GM04503 (cell line): ENCODE results near the gene TBL1X.
"Not testable (repeated sequence)": the region's sequence is repeated elsewhere in the genome, so short reads cannot be mapped to it uniquely, and the experiment has no call there.

Source experiments
- DNase-seq: peaks from one replicate; pipeline ENCODE4 v3.0.0-alpha.2; 2012; ENCODE audit warnings: low read depth

The TBL1X gene

DNA sequence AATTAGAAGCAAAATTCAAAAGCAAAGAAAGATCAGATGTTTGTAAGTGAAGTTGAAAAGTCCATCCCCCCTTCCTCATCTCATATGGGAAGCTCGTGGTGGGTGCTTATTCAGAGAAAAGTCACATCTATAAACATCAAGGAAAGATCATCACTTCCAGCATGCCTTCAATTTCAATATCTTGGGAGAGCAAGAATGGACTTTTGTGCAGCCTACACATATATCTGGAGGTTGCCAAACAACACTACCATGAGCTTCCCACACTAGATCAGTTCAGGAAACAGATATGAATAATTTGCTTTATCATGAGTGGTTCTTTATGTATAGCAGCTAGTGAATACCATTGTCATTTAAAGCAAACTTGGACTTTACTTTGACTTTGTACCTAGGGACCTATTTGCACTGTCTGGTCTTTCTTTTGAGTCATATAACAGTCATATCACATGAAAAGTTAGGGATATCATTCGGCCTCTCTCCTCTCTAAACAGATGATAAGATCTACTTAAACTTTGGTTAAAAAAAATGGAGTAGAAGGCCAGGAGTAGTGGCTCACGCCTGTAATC is 5.6 kb upstream of the TBL1X start:
- no peak for DNase-seq

DNA sequence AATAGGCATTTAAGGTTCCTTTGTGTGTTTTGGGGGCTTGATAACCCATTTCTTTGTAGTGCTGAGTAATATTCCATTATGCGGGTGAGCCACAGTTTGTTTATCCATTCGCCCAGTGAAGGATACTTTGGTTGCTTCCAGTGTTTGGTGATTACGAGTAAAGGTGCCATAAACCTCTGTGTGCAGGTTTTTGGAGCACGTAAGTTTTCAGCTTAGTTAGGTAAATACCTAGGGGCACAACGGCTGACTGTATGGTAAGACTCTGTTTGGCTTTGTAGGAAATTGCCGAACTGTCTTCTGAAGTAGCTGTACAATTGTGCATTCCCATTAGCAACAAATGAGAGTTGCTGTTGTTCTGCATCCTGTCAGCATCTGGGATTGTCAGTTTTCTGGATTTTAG is 3.8 kb upstream of the TBL1X start:
- no peak for DNase-seq

DNA sequence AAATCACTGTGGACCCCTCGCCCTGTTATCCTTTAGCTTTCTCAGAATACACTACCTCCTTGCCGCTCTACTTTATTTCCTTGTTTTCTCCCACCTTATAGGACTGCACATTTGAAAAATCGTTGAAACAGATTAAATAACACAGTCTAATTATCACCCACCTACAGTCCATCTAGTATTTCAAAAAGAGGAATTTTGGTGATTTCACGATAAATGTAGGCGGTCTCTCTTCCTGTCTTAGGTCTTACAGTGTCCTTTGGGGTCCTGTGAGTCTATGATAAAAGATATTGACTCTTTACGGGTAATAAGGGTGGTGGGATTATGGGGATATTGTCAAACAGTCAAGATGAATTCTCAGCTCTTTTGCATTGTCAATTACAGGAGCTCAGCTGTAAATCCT is 2.4 kb upstream of the TBL1X start:
- no peak for DNase-seq

DNA sequence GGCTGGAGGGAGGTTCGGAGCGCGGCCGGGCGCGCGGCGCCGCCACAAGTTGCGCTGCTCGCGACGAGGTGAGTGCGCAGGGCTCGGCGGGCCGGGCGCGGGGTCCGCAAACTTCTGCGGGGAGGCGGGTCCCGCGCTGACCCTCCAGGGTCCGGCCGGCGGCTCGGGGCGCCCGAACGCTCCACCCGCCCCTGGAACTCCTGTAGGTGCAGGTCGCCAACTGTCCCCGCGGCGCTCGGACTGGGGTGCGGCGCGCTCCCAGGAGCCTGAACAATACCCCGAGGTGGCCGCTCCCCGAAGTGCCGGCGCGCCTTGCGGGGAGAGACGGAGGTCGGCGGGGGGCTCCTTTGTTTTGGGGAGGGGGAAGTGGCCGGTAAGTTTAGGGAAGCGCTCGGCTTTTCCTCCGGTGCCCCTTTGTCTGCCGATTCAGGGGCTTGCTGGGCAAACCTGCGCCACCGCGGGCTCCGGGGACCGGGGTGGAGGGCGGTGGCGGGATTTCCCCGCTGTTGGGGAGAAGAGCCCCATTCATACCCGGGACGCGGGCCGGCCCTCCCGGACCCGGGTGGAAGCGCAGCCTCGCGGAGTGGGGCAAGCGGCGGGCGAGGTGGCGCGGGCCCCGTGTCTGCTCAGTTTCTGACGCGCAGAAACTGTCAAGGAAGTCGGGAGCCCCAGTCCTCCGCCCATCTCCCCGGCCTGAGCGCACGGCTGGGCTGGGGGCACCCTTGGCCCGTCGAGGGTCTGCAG is 694 bp downstream of the TBL1X start:
- no peak for DNase-seq

DNA sequence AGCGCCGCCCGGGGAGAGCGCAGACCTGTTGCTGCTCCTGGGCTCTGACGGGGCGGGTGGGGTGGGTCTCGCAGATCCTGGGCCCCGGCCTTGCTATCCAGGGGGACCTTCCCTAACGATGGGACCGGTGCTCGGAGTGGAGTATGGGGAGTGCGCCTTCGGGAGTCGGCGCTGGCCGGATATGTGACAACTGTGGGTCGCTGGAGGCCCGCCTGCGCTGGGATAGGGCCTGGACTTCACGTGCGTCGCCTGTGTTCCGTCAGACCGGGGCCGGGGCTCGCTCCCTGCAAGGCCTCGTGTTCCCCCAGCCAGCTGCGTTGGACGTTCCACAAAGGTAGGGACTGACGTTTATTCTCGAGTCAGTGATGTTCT is 1.3 kb downstream of the TBL1X start:
- no peak for DNase-seq

DNA sequence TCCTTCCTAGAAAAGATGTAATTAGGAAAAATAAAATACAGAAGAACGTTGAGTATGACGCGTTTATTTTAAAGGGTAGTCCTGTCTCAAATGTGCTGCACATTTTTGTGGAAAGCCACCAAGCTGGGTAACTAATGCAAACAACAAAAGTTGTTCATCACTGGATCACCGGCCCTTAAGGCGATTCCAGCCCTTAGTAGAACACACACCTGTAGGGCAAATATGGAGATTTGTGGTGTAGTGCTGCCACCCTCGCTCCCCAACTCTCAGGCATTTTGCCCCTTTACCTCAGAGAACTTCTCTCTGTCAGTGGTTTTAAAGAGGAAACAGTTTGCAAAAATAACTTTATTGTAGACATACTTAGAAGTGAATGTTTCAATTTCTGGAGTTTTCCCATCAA is 1.9 kb downstream of the TBL1X start:
- no peak for DNase-seq

DNA sequence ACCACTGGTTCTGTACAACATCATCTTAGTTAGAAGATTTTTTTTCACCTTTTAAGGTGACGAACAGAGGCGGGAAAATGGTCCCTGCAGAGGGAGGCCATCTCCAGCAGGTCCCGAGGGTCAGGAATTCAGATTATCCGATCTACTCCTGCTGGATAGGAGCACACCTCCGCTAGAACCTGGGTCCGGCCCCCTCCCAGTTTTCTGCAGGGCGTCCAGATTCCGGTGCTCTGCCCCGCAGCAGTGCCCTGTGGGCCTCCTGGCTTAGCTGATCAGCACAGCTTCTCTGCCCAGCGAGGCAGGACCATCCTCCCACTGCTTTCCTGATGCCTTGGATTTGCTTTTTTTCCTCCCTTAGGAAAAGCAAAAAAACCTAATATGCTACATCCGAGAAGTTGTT is 2.3 kb downstream of the TBL1X start:
- DNase-seq, result no peak

DNA sequence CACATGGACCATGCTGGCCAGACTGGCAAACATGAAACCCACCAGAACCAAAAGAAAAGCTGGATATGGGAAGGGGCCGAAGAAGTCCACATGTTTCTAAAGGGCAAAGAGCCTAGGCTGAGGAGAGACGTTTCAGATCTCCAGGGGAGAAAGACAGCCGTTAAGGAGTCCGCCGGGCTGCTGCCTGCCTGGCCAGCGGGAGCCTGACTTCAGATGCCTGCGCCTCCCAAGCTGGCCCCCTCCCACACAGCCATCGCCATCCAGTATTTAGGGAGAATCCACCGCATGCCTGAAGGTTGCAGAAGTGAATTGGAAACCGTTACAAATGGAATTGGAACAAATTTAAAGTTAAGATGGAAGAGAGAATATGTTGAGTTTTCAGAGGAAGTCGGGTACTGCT is 2.9 kb downstream of the TBL1X start:
- DNase-seq, result no peak

DNA sequence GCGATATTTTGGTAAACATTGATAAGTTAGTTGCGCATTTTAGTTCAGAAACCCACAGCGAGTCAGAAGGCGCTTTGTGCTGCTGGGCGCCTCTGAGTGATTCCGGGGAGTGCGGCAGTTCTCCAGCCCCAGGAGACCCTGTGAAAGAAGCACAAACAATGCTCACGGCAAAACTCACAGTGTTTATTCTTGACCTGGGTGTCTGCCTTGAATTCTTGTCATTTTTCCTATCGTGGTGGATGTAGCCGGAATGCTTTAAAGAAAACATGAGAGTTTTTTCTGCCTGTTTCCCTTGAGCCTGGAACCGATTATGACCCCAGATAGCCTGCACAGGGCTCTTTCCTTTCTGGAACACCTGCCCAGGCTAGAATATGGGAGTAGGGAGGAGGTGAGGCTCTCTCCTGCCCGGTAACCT is 6.7 kb downstream of the TBL1X start:
- DNase-seq, result no peak

DNA sequence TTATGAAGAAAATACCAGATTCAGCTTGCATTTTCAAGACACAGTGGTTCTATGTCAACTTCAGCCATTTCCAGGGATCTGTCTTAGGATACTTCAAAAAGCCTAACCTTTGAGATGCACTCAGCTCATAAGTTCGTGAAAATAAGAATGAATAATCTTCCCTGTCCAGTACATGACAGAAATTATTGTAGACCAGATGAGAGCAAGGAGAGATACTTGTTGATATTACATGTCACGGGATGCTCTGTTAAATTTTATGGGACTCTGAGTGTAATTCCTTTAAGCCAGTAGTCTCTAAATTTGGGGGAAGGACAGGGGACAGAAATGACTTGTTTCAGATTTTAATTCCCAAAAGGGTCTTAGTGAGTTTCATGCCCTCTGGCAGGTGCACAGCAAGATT is 8.8 kb downstream of the TBL1X start:
- DNase-seq, result no peak

DNA sequence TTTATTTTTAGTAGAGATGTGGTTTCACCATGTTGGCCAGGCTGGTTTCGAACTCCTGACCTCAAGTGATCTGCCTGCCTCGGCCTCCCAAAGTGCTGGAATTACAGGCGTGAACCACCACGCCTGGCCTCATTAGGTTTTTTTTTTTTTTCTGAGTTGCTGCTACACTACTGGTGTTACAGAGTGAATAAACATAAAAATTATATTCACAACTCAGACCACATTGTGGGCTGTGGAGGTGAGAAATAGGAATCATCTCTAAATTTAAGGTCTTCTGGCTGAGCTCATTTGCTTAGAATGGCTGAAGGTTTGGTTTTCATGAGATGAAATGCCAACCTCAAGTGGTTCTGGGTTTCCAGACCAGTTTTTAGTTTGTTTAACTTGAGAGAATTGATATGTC is 10.6 kb downstream of the TBL1X start:
- DNase-seq, result not testable (repeated sequence)

DNA sequence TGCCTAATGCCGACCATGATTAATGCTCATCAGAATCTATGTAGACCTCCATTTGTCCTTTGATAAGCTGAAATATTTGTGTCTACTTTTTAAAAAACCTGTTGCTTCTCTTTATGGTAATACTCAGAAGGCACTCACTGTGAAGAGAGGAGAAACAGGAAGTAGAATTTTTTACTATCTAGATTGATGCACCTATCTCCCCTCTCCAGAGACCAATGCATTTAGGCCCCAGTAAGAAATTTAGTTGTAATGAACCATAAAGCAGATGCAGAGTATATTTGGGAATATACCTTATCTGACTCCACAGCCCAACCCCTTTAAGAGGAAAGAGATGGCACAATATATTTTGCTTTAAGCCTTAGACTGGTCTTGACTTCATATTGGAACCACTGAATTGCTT is 11.1 kb downstream of the TBL1X start:
- no peak for DNase-seq

DNA sequence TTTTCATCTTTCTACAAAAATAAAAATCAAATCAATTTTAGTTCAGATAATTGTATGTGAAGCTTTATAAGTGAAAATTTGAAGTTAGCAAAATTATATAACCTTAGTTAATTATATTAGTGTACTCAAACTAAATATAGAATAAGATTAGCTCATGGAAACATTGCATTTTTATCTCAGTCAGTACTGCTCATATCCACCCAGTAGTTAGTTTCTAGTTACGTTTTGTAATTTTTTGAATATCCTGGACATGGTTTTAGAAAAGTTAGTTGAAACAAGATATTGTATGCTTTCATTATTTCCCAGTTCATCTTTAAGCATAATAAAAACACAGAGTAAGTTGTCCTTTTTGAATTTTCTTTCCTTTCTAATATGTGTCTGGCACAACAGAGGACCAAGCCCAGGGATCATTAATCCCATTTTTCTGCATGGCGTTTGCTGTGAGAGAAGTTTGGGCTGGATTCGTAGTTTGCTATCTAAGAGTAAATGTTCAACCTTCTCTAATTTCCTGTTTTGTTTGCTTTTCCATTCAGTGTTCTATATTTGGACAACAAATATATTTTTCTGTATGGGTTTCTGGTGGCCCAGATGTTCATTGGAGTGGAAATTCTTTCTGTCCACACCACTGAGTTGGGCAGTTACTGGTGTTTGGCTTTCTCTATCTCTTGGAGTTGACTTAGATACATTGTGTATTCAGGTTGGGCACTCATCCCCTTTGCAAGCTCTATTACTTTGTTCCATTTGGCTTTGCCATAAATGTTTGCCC is 12.1 kb downstream of the TBL1X start:
- no peak for DNase-seq

DNA sequence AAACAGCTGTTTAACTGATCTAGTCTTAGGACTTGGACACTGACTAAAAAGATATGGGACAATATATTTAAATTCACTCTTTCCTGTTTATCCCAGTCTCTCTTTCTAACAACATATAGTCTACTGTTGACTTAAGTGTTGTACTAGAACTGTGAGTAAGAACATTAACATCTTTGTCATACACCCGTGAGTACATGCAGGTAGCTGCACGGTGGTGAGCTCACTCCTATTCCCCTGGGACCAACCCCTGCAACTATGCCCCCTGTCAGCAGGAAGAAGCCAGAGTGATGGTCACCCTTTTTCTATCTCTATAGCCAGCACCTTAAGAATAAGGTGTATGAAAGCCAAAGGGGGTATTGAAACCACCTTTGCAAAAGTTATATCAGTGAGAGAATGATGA is 17.6 kb downstream of the TBL1X start:
- no peak for DNase-seq

DNA sequence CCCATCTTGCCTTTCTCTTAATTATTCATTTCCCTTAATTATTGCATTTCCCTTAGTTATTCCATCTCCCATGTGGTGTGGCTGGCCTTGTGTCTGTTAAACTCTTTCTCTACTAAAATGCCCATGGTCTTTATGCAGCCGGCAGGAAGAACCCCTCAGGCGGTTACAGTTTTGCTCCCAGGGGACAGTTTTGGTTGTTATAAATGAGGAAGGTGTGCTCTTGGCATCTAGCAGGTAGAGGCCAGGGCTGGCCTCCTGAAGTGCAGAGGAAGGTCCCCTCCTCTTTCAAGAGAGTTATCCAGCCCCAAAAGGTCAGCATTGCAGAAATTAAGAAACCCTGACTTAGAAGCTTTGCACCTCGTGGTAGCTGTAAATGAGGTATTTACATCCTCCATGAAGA is 18.0 kb downstream of the TBL1X start:
- DNase-seq, result no peak

DNA sequence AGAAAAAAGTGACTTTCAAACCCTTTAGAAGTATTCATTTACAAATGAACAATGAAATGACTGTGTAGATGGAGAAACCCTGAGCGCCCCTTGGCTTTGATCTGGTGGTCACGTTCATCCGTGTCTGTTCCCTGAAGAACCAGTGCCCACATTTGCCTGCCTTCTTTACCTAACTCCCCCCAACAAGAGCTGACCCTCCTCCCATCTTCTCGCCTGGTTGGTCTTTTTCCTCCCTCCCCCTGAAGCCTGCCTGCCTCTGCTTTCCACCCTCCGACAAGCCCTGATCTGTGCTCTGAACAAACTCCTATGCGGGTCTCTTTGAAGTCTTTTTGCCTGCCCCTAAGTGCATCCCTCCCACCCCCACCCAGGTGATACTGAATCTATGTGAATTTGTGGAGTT is 18.5 kb downstream of the TBL1X start:
- no peak for DNase-seq

DNA sequence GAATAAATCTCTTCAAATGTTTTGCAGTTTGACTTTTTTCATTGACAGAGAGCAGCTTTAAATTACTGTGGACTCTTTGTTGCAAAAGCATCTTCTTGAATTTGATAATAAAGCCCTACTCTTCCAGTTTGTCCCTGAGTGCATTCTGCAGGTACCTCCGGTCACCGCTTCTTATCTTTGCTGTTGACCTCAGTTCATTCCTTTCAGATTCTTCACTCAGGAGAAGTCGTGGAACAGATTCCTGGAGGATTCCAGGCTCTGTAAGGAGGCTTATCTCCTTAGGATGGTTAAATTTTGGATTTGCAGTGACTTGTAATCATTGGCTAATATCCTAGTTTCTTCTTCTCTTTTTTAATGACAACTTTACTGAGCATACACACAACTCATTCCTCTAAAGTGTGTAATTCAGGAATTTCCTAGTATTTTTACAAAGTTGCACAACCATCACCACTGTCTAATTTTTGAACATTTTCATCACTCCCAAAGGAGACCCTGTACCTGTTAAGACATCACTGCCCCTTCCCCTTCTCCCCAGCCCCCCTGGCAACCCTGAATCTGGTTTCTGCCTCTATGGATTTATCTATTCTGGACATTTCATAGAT is 22.0 kb downstream of the TBL1X start:
- DNase-seq, result no peak

DNA sequence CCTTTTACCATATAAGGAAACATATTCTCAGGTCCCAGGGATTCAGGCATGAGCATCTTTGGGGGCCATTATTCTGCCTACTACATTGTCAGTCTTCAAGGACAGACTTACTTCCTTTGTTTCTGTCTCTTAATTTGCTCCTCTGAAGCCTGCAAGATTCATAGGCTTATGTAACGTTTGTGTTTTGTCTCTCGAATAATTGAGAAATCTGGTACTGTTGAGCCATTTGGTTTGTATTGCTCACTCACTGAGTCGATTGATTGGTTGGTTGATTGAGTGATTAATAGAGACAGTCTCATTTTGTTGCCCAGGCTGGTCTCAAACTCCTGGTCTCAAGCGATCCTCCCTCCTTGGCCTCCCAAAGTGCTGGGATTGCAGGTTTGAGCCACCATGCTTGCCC is 23.7 kb downstream of the TBL1X start:
- no peak for DNase-seq

DNA sequence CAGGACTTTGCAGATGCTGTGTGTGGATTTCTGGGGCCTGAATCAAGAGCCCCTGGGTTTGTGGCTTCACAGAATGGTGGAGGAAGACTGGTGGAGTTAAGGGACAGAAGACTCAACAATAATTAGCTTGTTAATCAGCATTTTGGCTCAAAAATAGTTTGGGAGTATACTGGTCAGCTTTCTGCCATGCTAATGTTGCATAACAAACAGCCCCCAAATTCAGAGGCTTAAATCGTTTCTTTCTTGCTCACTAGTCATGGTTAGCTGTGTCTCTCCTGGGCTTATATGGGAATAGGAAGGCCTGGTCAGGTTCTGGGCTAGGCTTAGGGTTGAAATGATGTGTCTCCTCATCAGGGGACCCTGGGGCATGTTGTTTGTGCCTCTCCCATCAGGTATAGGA is 24.4 kb downstream of the TBL1X start:
- DNase-seq, result no peak

DNA sequence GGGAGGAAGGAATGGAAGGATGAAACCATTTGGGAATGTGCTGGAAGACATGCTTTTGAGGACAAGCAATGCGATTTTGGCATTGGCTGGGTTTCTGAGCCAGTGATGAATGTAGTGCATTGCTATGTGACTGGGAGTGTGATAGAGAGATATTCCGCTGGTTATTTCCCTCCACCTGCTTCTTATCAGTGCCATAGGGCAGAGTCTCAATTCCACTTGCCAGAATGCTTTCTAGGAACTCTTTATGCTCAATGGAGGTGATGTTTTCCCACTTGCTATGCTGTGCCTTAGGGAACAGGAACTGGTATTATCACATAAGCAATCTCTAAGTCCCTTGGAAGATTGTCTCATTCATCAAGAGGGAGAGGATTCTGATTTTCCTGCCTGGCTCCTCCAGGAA is 28.0 kb downstream of the TBL1X start:
- no peak for DNase-seq

DNA sequence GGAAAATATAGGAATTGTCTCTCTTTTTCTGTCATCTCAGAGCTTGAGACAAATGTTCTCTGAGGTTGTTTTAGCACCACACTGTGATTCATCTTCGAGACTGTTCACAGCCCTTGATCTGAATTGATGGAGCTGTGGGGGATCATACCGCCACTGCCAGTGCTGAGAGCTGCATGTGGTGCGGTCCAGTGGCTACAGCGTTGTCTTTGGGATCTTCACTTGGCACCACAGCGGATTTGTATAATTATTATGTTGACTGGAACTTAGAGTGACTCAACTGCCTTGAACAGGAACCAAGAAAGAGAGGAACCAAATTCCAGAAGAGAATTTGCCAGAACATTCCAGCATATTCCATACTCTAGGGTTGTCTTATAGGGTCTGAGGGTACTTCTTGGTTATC is 29.1 kb downstream of the TBL1X start:
- no peak for DNase-seq

DNA sequence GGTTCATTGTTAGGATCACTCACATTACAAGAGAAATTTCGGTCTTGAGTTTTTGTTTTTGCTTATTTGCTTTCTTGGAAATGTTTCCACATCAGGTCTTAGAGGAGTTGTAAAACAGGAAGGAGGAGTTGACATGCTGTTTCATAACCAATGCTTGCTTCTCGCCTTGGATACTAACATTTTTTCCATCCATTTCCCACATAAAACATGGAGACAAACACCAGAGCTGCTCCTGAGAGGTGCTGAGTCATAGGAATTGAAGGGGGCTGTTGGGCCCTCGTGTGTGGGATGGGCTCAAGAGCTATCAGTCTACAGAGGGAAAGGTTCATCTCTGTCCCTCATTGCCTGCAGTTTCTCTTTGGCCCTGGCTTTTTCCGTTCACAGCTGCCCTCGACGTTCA is 29.9 kb downstream of the TBL1X start:
- DNase-seq, result peak; percentile 30

DNA sequence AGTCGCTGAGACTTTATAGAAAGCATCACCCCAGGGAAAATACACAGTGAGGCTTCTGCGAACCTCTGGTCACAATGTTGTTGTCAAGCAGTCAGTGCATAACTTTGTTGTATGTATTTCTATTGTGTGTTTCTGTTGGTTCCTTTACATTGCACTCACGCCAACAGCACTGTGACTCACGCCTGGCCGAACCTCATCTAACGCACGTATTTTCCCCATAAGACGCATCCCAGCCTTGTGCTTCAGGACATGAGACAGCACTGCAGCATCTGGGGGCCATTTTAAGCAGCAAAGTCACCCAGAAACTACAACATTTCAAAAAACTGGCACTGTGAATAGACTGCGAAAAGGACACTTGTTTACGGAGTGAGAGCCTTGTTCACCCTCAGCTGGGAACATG is 30.6 kb downstream of the TBL1X start:
- no peak for DNase-seq
